Mesothelial cell of epicardium (in vitro differentiated cells): ENCODE results near the gene SPINK1. TPM values are rescaled to one million over a fixed set of nuclear protein-coding genes. Genes with fewer than 3 reads are reported as not detected.
"Not testable (repeated sequence)": the region's sequence is repeated elsewhere in the genome, so short reads cannot be mapped to it uniquely, and the experiment has no call there.

Source experiments
- DNase-seq, 2 experiments: peaks; one replicate each; pipeline ENCODE4 v3.0.0; 2021; ENCODE audit warnings: low spot score in 2 of 2; ENCODE audit not compliant: unreplicated experiment in 2 of 2
- H3K27ac Mint-ChIP-seq: 2 replicates; pipeline ENCODE4 v1.8.0; 2021; ENCODE audit warnings: mixed read lengths
- H3K27me3 Mint-ChIP-seq: 2 replicates; pipeline ENCODE4 v1.8.0; 2021; ENCODE audit warnings: low read depth, mixed read lengths
- H3K36me3 Mint-ChIP-seq: 2 replicates; pipeline ENCODE4 v1.8.0; 2021; ENCODE audit warnings: mixed read lengths
- H3K4me1 Mint-ChIP-seq: 2 replicates; pipeline ENCODE4 v1.8.0; 2021; ENCODE audit warnings: mixed read lengths
- H3K4me3 Mint-ChIP-seq: 2 replicates; pipeline ENCODE4 v1.8.0; 2021; ENCODE audit warnings: mild to moderate bottlenecking, moderate library complexity, mixed read lengths
- H3K9me3 Mint-ChIP-seq: 2 replicates; pipeline ENCODE4 v1.8.0; 2021; ENCODE audit warnings: mixed read lengths
- CTCF ChIP-seq: fragments of 200-600 bp; sonication (generic); IDR thresholded peaks from one replicate; pipeline ENCODE4 v1.5.0; 2021; ENCODE audit warnings: antibody characterized with exemption; ENCODE audit not compliant: unreplicated experiment
- total RNA-seq: library from RNA; stranded (reverse); gene quantifications from 3 replicates; pipeline ENCODE4 v1.2.1, GENCODE V29; 2021

The SPINK1 gene
- total RNA-seq, 1 donor from 2014 or later, result 1.4 TPM

DNA sequence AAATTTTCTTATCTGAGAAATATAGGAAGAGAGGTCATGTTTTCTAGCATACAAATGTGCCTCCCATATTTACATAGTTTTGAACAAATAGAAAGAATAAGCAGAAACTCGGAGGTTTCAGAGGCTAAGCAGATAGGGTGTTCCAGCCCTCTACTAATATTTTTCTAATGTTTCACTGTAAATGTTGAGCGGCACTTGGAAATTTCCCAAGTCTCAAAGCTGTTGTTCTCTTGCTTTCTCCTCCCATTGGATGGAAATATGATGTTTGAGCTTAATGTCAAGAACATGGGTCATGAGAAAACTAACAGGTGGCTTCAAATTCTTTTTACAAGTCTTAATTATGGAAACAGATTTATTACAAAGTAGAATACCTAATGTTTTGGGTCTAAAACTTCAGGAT, 5.1 kb downstream of the SPINK1 start:
- no peaks in the 10 kb centered on the region for H3K36me3 Mint-ChIP-seq
- H3K4me3 Mint-ChIP-seq, result no peak overlapping the region

GRCh38 chr5:147822686-147823491, 8.6 kb downstream of the SPINK1 start:
- peak; percentile 72 for TF ChIP-seq CTCF
- no peak overlapping the region for H3K27ac Mint-ChIP-seq
- peak in 1 of 2 experiments; percentile 37 for DNase-seq
- peaks cover 4% of the 10 kb centered on the region for H3K27me3 Mint-ChIP-seq
- peaks cover 8% of the 10 kb centered on the region for H3K4me1 Mint-ChIP-seq
- H3K4me3 Mint-ChIP-seq, result no peak overlapping the region
- no peaks in the 10 kb centered on the region for H3K9me3 Mint-ChIP-seq
- no peaks in the 10 kb centered on the region for H3K36me3 Mint-ChIP-seq

More for the DNA sequence above, 5.1 kb downstream of the SPINK1 start:
- no peak for TF ChIP-seq CTCF
- Mint-ChIP-seq H3K27me3 (peaks cover 28% of the 10 kb centered on the region), H3K9me3 (no peaks in the 10 kb centered on the region), H3K27ac (no peak overlapping the region), H3K4me1 (no peaks in the 10 kb centered on the region)
- no peak for DNase-seq

- DNase-seq, H3K27me3 Mint-ChIP-seq, H3K4me1 Mint-ChIP-seq, H3K9me3 Mint-ChIP-seq, H3K4me3 Mint-ChIP-seq, H3K36me3 Mint-ChIP-seq, H3K27ac Mint-ChIP-seq: not testable (repeated sequence)
These were observed 9.2 kb downstream of the SPINK1 start for GRCh38 chr5:147822222-147822621.

DNA sequence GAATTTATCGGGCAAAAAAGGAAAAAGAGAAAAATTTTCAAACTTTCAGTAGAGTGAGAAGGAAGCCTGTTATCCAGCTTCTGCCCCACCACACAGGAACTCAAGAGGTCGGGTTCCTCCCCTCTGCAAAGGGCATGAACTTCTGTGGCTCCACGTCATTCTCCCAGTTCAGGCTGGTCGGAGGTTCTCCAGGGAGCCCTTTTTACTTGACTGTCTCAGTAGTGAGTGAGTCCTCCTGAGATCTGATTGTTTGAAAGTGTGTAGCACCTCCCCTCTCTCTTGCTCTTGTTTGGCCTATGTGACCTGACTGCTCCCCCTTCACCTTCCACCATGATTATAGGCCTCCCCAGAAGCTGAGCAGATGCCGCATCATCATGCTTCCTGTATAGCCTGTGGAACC, 9.7 kb downstream of the SPINK1 start:
- Mint-ChIP-seq H3K27ac (no peak overlapping the region), H3K9me3 (no peaks in the 10 kb centered on the region), H3K36me3 (no peaks in the 10 kb centered on the region), H3K4me1 (peaks cover 8% of the 10 kb centered on the region), H3K4me3 (no peak overlapping the region), H3K27me3 (peaks cover 3% of the 10 kb centered on the region)
- DNase-seq, result no peak
- no peak for TF ChIP-seq CTCF

- H3K9me3 Mint-ChIP-seq, result peaks cover 4% of the 10 kb centered on the region
- DNase-seq, result no peak
- peaks cover 3% of the 10 kb centered on the region for H3K27me3 Mint-ChIP-seq
- no peak overlapping the region for H3K4me3 Mint-ChIP-seq
- no peak for TF ChIP-seq CTCF
- H3K4me1 Mint-ChIP-seq, result peaks cover 8% of the 10 kb centered on the region
- H3K36me3 Mint-ChIP-seq, result no peaks in the 10 kb centered on the region
- H3K27ac Mint-ChIP-seq, result no peak overlapping the region
These were observed 12.2 kb downstream of the SPINK1 start for GRCh38 chr5:147819261-147819770.

GRCh38 chr5:147818290-147818689, 13.2 kb downstream of the SPINK1 start:
- Mint-ChIP-seq H3K9me3 (peaks cover 4% of the 10 kb centered on the region), H3K4me3 (no peak overlapping the region), H3K27ac (no peak overlapping the region), H3K4me1 (peaks cover 8% of the 10 kb centered on the region), H3K36me3 (no peaks in the 10 kb centered on the region), H3K27me3 (peaks cover 3% of the 10 kb centered on the region)
- no peak for DNase-seq
- TF ChIP-seq CTCF, result no peak
